ENCODE measurements around the gene DYNC1I1. TPM values are rescaled to one million over a fixed set of nuclear protein-coding genes. Genes with fewer than 3 reads are reported as not detected.
A peak's percentile ranks its signal among the peaks of the same experiment; 100 is the strongest.

DYNC1I1 gene
- total RNA-seq, 1 donor from 2014 or later: 0.79 TPM

DNA sequence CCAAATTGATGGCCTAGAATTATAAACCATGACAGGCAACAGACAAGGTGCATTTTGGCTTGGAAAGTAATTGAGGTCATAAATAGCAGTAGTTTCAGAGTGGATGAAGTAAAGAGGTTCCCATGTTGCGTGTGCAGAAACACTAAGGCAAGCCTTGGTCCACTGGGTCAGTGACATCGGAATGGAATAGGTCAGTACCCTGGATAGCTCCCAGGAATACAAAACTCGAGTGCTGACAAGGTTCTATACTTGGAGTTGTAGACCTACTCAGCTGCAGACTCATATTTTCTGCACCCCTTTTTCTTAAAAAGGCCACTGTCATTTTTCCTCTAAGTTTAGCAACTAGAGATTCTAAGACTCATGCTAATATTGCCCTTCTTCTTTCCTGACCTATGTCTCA is 132.8 kb downstream of the DYNC1I1 start:
- Histone ChIP-seq H3K4me2 (no peak overlapping the region), H3K27ac (no peak overlapping the region), H3K4me3 (no peak overlapping the region), H3K9ac (no peak overlapping the region), H4K20me1 (ENCODE audit: low read depth) (peaks cover 4% of the 10 kb centered on the region), H3K4me1 (peaks cover 14% of the 10 kb centered on the region), H3K79me2 (ENCODE audit: low read depth) (no peaks in the 10 kb centered on the region), H2AFZ (replicated peaks) (no peak overlapping the region), H3K36me3 (no peaks in the 10 kb centered on the region), H3K9me3 (ENCODE audit: low read depth) (no peaks in the 10 kb centered on the region), H3K27me3 (no peaks in the 10 kb centered on the region), H3F3A (ENCODE audit: low read depth) (no peaks in the 10 kb centered on the region)
- no peak overlapping the region for H3K4me3 Mint-ChIP-seq
- no peaks in the 10 kb centered on the region for H3K9me3 Mint-ChIP-seq
- peak; percentile 52 for DNase-seq (ENCODE audit: low spot score)
- H3K36me3 Mint-ChIP-seq: no peaks in the 10 kb centered on the region
- H3K27ac Mint-ChIP-seq: no peak overlapping the region
- peaks cover 4% of the 10 kb centered on the region for H3K4me1 Mint-ChIP-seq
- no peaks in the 10 kb centered on the region for H3K27me3 Mint-ChIP-seq (ENCODE audit: insufficient read depth, low read depth)
- TF ChIP-seq EZH2phosphoT487 (IDR thresholded peaks at IDR 0.05): no peak
- TF ChIP-seq, protein P1, sequence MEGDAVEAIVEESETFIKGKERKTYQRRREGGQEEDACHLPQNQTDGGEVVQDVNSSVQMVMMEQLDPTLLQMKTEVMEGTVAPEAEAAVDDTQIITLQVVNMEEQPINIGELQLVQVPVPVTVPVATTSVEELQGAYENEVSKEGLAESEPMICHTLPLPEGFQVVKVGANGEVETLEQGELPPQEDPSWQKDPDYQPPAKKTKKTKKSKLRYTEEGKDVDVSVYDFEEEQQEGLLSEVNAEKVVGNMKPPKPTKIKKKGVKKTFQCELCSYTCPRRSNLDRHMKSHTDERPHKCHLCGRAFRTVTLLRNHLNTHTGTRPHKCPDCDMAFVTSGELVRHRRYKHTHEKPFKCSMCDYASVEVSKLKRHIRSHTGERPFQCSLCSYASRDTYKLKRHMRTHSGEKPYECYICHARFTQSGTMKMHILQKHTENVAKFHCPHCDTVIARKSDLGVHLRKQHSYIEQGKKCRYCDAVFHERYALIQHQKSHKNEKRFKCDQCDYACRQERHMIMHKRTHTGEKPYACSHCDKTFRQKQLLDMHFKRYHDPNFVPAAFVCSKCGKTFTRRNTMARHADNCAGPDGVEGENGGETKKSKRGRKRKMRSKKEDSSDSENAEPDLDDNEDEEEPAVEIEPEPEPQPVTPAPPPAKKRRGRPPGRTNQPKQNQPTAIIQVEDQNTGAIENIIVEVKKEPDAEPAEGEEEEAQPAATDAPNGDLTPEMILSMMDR (IDR thresholded peaks at IDR 0.05): no peak
- TF ChIP-seq EZH2 (IDR thresholded peaks at IDR 0.05): no peak

- no peaks in the 10 kb centered on the region for H3K27me3 Mint-ChIP-seq (ENCODE audit: insufficient read depth, low read depth)
- H3K4me2 ChIP-seq: no peak overlapping the region
Observed at GRCh38 chr7:95906851-95907250, 134.5 kb downstream of the DYNC1I1 start.

DNA sequence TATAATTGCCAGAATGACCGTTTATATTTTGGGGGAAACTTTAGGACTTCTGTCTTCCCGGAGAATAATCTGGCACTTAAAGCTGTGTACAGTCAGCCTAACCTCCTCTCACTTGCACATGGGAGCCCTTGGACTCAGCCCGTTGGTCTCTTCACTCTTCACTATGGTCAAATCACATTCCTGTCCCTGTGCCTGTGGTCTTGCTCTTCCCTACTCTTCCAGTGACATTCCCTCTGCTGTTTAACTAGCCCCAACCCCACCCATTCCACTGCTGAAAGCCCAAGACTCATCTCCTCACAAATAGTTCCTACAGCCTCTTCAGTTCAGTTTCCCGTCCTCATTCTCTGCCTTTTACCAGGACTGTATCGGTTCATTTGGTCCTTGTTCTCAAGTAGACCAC is 135.0 kb downstream of the DYNC1I1 start:
- Histone ChIP-seq H3K36me3 (no peaks in the 10 kb centered on the region), H3K9ac (no peak overlapping the region), H3K27ac (no peak overlapping the region), H3K79me2 (ENCODE audit: low read depth) (no peaks in the 10 kb centered on the region), H3K27me3 (no peaks in the 10 kb centered on the region), H3F3A (ENCODE audit: low read depth) (no peaks in the 10 kb centered on the region), H3K4me3 (no peak overlapping the region), H3K4me1 (peaks cover 14% of the 10 kb centered on the region), H3K4me2 (no peak overlapping the region), H3K9me3 (ENCODE audit: low read depth) (no peaks in the 10 kb centered on the region), H4K20me1 (ENCODE audit: low read depth) (peaks cover 4% of the 10 kb centered on the region), H2AFZ (replicated peaks) (no peak overlapping the region)
- Mint-ChIP-seq H3K9me3 (no peaks in the 10 kb centered on the region), H3K4me1 (peaks cover 4% of the 10 kb centered on the region), H3K27me3 (ENCODE audit: insufficient read depth, low read depth) (no peaks in the 10 kb centered on the region), H3K4me3 (no peak overlapping the region), H3K36me3 (no peaks in the 10 kb centered on the region), H3K27ac (no peak overlapping the region)
- DNase-seq (ENCODE audit: low spot score): no peak
- TF ChIP-seq EZH2phosphoT487 (IDR thresholded peaks at IDR 0.05) (no peak), EZH2 (IDR thresholded peaks at IDR 0.05) (no peak)
- TF ChIP-seq, protein P1 (IDR thresholded peaks at IDR 0.05): no peak

More at GRCh38 chr7:95906851-95907250, 134.5 kb downstream of the DYNC1I1 start:
- no peak for DNase-seq (ENCODE audit: low spot score)
- Histone ChIP-seq H3K79me2 (ENCODE audit: low read depth) (no peaks in the 10 kb centered on the region), H3K36me3 (no peaks in the 10 kb centered on the region), H3K27me3 (no peaks in the 10 kb centered on the region), H3K27ac (no peak overlapping the region), H4K20me1 (ENCODE audit: low read depth) (peaks cover 4% of the 10 kb centered on the region), H3F3A (ENCODE audit: low read depth) (no peaks in the 10 kb centered on the region), H3K4me3 (no peak overlapping the region), H3K9me3 (ENCODE audit: low read depth) (no peaks in the 10 kb centered on the region), H3K4me1 (peaks cover 14% of the 10 kb centered on the region), H3K9ac (no peak overlapping the region), H2AFZ (replicated peaks) (no peak overlapping the region)
- H3K27ac Mint-ChIP-seq: no peak overlapping the region
- peaks cover 4% of the 10 kb centered on the region for H3K4me1 Mint-ChIP-seq
- H3K36me3 Mint-ChIP-seq: no peaks in the 10 kb centered on the region
- H3K9me3 Mint-ChIP-seq: no peaks in the 10 kb centered on the region
- TF ChIP-seq, protein P1 (IDR thresholded peaks at IDR 0.05): no peak
- no peak for TF ChIP-seq EZH2phosphoT487 (IDR thresholded peaks at IDR 0.05)
- no peak for TF ChIP-seq EZH2 (IDR thresholded peaks at IDR 0.05)
- H3K4me3 Mint-ChIP-seq: no peak overlapping the region
